Measurements from ENCODE around the gene TM4SF4.

- TF ChIP-seq, protein P1, sequence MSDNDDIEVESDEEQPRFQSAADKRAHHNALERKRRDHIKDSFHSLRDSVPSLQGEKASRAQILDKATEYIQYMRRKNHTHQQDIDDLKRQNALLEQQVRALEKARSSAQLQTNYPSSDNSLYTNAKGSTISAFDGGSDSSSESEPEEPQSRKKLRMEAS (CRISPR knock-in tag; IDR thresholded peaks at IDR 0.05): no peak
- TF ChIP-seq FOXP1 (CRISPR knock-in tag; IDR thresholded peaks at IDR 0.05; ENCODE audit: borderline replicate concordance): no peak
- no peak for TF ChIP-seq RELA (CRISPR knock-in tag; IDR thresholded peaks at IDR 0.05; ENCODE audit: borderline replicate concordance)
- no peak for TF ChIP-seq CTCF (IDR thresholded peaks at IDR 0.05)
- no peak for TF ChIP-seq GRHL2 (CRISPR knock-in tag; IDR thresholded peaks at IDR 0.05; ENCODE audit: insufficient replicate concordance, severe bottlenecking)
- TF ChIP-seq TEAD4 (CRISPR knock-in tag; IDR thresholded peaks at IDR 0.05): no peak
- no peak for TF ChIP-seq ZNF317 (CRISPR knock-in tag; IDR thresholded peaks at IDR 0.05; ENCODE audit: borderline replicate concordance, low read depth)
- TF ChIP-seq CBFB (CRISPR knock-in tag; IDR thresholded peaks at IDR 0.05; ENCODE audit: low read depth): no peak
- no peak for TF ChIP-seq OVOL2 (CRISPR knock-in tag; IDR thresholded peaks at IDR 0.05; ENCODE audit: borderline replicate concordance)
- no peak for TF ChIP-seq ZNF512 (CRISPR knock-in tag; IDR thresholded peaks at IDR 0.05; ENCODE audit: borderline replicate concordance)
- TF ChIP-seq ELF4 (CRISPR knock-in tag; IDR thresholded peaks at IDR 0.05; ENCODE audit: low read depth): no peak
- TF ChIP-seq SMAD3 (CRISPR knock-in tag; IDR thresholded peaks at IDR 0.05; ENCODE audit: borderline replicate concordance): no peak
- TF ChIP-seq, protein P2, sequence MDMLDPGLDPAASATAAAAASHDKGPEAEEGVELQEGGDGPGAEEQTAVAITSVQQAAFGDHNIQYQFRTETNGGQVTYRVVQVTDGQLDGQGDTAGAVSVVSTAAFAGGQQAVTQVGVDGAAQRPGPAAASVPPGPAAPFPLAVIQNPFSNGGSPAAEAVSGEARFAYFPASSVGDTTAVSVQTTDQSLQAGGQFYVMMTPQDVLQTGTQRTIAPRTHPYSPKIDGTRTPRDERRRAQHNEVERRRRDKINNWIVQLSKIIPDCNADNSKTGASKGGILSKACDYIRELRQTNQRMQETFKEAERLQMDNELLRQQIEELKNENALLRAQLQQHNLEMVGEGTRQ (CRISPR knock-in tag; IDR thresholded peaks at IDR 0.05): no peak
Observed at GRCh38 chr3:149453140-149453805, 21.2 kb upstream of the TM4SF4 start.
